Glomerular visceral epithelial cell (primary cell): ENCODE data around the gene MPV17.
"Not testable (repeated sequence)": the region's sequence is repeated elsewhere in the genome, so short reads cannot be mapped to it uniquely, and the experiment has no call there.

Source experiments
- DNase-seq: peaks from one replicate; pipeline ENCODE4 v3.0.0-alpha.2; 2016; ENCODE audit errors: extremely low spot score

The MPV17 gene

DNA sequence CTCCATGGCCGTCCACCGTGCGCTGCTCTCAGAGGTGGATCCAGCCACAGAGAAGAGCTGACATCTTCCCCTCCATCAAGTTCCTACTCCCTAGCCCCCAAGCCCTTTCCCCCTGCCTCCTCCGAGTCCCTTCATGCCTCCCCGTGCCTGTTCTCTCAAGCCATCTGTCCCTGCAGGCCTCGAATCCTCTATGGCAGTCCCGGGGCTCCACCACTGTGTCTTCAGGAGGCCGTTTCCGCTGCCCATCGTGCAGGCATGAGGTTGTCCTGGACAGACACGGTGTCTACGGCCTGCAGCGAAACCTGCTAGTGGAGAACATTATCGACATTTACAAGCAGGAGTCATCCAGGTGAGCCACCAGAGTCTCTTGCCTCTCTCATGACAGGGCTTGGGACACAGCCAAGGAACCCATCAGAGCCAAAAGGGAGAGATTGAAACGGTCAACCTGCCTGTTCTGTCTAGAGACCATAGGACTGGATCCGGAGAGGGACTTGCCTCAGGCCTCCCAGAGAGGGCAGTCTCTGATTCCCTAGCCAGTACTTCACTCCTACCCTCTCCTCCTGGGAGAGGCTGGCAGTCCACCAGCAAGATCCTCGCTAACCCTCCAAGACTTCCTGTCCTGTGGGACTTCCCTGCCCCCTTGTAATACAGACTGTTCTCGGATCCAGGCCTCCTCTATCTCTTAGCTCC, 24.4 kb downstream of the MPV17 start:
- DNase-seq: no peak

DNA sequence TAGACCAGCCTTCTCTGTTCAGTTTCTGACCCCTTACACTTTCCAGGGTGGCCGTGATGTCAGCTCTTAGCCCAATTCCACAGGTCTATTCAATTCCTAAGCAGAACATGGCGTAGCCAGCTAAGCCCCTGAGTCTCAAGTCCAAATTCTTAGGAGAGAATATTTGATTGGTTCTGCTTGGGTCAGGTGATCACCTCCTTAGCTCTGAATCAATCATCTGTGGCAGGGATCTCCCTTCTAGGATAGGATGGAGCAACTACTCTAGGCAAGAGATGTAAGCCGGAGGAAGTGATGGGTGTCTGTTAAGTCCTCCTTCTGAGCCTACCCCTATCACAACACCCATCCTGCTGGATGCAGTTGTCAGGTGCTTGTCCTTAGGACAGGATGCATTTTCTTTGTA, 25.7 kb downstream of the MPV17 start:
- DNase-seq: no peak

DNA sequence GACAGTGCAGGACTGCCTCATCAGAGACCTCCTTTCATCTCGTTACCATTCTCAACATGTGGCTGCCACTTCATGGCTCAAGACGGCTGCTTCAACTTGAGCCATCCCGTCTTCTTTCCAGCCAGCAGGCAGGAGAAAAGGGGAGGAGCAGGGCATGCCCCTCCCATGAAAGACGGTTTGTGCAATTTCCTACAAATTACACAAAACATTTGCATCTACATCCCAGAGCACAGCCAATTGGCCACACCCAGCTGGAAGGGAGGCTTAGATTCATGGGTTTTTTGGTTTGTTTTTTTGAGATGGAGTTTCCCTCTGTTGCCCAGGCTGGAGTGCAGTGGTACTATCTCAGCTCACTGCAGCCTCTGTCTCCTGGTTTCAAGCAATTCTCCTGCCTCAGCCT, 26.4 kb downstream of the MPV17 start:
- DNase-seq: no peak

DNA sequence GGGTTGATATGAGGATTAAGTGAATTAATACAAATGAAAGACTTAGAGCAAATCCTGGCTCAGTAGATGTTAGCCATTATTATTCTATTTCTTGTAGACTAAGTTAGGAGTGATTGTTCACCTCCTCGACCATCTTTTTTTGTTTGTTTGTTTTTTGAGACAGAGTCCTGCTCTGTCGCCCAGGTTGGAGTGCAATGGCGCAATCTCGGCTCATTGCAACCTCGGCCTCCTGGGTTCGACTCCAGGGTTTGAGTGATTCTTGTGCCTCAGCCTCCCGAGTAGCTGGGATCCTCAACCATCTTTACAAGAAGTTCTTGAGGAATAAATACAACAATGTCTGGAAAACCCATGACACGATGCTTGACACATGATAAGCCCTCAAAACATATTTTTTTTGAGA, 28.0 kb downstream of the MPV17 start:
- no peak for DNase-seq

DNA sequence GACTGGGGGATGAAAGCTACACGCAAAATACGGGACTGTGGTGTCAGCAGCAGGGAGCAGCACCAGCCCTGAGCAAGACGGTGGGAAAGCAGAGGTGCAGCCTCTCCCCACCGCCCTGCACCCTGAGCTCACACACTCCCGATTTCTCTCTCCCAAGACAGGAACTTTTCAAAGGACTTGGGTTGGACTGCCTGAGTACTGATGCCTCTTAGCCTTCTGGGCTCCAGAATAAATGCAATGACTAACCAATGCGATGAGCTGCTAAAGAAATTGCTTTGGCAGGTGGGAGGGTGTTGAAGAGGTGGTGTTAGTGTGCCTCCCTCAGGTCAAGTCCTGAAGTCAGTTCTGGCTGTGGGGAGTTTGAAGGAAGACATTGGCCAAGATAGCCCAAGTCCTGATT, 31.0 kb downstream of the MPV17 start:
- no peak for DNase-seq

DNA sequence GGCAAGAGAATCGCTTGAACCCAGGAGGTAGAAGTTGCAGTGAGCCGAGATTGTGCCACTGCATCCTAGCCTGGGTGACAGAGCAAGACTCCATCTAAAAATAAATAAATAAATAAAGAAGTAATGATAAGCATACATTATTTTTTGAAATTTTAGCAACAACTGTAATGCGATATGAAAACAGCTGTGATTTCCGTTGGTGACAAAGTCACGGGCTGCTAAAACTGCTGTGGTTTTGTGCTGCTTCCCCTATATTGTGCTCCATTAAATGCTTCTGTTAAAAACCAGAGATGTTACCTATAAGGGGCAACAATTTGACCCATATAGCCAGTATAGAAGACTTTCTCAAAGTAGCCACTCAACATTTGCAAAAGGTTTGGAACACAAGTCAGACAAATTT, 32.3 kb downstream of the MPV17 start:
- no peak for DNase-seq

DNA sequence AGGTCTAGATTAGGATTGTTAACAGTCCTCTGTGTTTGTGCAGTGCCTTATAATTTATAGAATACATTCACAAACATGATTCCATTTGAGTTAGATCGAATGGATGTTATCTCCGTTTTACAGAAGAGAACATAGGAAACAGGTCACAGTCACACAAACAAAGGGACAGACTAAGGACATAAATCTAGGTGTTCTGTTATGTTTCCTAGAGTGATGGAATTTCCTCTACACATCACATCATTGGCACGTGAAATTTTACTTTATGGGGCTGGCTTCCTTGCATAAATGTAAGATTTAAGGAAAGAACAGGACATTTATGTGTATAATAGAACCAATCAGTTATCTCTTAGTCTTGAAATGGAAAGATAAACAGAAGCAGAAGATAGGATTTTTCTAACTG, 34.3 kb downstream of the MPV17 start:
- no peak for DNase-seq

DNA sequence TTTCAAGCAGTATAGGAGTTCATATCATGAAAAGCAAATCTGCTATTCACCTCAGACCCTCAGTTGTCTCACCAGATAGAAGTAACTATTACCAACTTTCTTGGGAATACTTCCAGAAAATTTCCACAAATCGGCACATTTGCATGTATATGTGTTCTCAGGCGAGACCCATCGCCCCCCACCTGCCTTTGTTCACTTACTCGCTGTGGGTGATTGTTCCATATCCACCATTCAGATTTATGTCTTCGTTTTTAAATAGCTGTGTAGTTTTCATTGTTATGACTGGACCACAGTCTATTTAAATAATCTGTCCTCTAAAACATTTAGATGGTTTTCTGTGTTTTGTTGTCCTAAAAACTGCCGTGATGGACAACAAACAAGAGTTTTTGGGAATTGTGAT, 37.4 kb downstream of the MPV17 start:
- DNase-seq: no peak

DNA sequence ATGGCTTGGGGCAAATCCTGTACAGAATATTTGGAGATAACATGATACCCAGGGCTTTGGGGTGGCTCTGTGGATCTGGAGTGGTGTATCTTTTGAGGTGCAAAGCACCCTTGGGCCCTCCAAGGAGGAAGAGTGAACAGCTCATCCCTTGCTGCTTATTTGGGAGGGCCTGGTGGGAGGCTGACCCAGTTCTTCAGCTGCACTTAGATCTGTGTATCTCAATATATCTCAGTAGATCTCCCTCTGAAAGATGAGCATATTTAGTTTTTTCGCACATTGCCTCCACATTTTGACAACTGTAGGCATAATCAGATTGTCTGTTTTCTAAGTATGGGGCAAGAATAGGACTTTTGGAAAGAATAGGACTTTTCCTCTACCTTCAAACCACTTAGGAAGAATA, 37.9 kb downstream of the MPV17 start:
- no peak for DNase-seq

DNA sequence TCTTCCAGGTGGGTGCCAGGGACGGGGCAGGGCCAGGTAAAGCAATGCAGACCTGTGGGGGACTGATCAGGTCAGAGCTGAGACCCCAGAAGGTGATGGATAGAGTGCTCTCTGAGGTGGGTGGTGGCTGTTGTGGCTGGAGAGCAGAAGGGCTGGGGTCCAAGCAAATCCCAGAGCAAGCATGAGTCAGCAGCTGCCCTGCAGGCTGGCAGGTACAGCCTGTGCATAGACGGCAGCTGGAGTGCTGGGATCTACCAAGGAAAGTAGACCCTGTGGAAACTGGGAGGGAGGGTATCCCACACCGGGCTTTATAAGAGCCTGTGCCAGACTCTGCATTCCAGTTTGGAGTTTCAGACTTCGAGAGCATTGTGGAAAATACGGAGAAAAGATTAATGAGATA, 40.0 kb downstream of the MPV17 start:
- no peak for DNase-seq

DNA sequence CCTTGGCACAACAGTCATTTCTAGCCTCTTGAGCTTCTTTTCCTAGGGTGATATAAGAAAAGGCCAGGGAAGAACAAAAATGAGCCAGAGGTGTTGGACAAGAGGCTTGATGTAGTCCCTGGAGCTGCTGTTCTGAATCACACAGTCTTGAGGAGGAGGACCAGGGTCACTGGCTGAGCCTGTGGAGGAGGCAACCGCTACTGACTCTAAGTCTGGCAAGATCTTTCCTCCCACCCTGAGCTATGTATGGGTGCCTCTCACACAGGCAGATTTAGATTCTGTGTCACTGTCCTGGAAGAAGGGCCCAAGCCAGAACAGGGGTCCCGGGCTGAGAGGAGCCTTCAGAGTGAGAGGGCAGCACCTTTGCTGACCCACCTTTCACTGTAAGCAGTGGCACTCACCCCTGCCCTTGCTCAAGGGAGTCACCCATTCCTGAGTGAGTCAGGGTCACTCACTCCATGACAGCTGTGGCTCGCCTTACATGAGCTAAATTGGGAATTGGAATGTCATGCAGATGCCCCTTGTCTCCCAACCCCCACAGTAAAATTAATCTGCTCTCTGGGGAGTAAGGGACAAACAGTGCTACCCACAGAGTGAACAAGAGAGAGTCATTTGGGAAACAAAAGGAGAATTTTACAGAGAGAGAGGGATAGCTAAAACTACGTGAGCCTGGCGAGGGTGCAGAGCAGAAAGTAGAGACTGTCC, 40.9 kb downstream of the MPV17 start, which contains the start of gene TRIM54:
TSS of gene TRIM54 (plus strand) at position 575 of the 705 bp plus-strand sequence. CDS start 303 bp downstream, outside the sequence.
- DNase-seq: no peak

DNA sequence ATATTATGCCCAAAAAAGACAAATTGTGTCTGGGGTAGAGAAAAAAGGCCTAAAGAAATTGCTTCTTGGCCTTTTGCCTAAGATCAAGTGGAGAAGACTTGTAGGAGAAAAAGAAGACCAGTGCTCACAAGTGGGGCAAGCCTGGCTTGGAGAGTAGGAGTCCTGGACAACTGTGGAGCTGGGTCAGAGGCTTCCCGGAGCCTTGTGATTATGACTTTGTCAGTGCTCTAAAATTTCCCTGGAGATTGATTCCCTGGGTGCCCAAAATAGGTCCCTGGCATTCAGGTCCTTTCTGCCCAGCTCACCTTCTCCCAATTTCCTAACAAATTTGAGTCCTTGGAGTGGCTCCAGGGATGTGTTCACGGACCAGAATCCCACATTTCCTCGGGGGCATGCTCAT, 41.5 kb downstream of the MPV17 start:
- no peak for DNase-seq

DNA sequence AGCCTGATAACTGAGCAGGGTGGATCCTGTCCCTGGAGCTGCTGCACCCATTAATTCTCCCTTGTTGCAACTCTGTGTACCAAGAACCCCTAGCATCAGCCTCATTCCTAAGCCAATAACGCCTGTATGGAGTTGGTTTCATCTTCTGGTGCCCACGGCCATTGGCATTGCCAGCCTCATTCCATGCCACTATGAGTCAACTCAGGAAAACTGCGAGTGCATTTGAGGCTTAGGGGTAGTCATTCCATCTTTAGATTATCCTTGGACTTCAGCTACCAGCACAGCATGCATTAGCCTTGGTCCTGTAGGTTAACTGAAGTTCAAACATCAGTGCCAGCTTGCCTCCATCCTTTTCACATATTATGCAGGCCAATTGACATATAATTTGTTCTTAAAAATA, 42.1 kb downstream of the MPV17 start:
- no peak for DNase-seq

DNA sequence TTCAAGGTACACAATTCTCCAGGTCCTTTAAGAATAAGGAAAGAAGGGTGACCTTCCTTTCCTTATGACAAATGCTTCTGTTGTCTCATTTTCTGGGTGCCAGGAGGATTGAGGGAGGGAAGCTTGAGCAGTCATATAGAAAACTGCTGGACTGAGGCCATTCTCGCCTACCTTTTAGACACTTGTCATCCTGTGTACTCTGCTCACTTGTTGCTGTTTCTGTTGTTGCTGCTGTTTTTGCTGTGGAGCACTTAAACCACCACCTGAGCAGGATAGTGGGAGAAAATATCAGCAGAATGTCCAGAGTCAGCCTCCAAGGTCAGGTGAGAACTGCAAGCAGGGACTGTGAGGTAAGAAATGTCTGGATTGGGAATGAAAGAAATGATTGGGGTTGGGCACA, 44.9 kb downstream of the MPV17 start:
- no peak for DNase-seq

DNA sequence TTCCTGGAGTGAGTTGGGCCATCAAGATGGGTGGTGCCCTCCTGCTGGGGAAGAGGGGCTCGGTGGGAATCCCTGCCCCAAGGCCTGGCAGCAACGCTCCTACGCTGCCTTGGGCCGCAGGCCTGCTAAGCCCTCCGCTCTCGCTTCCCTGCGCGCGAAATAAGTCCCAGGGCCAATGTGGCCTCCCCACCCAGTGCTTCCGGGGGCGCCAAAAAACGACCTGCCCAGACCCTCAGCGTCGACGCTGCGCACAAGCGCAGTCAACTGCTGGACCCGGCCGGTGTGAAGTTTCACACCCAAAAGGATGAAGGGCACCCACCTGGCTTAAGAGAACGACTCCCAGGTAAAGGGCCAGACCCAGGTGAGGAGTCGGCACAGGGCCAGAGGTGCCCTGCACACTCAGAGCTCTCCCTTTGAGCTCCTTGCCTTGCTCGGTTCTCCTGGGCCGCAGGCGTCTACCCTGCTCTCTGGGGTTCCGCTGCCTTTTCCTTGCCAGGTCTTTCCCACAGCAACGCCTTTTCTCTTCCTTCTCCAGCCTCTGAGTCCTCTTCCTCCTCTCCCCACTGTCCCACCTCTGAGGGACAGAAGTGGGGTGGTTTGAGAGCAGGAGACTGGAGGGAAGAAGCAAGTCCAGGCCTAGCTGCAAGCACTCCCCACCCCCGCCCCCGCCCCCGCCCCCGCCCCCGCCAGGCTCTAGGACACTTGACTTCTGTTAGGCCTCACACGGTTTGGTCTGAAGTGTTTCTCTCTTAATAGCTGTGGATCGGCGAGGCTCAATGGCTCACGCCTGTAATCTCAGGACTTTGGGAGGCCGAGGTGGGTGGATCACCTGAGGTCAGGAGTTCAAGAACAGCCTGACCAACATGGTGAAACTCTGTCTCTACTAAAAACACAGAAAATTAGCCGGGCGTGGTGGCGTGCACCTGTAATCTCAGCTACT, 47.4 kb downstream of the MPV17 start, which contains the start of gene DNAJC5G:
TSS of gene DNAJC5G (plus strand) at position 223 of the 940 bp plus-strand sequence. CDS start 1,296 bp downstream, outside the sequence.
- DNase-seq: no peak

DNA sequence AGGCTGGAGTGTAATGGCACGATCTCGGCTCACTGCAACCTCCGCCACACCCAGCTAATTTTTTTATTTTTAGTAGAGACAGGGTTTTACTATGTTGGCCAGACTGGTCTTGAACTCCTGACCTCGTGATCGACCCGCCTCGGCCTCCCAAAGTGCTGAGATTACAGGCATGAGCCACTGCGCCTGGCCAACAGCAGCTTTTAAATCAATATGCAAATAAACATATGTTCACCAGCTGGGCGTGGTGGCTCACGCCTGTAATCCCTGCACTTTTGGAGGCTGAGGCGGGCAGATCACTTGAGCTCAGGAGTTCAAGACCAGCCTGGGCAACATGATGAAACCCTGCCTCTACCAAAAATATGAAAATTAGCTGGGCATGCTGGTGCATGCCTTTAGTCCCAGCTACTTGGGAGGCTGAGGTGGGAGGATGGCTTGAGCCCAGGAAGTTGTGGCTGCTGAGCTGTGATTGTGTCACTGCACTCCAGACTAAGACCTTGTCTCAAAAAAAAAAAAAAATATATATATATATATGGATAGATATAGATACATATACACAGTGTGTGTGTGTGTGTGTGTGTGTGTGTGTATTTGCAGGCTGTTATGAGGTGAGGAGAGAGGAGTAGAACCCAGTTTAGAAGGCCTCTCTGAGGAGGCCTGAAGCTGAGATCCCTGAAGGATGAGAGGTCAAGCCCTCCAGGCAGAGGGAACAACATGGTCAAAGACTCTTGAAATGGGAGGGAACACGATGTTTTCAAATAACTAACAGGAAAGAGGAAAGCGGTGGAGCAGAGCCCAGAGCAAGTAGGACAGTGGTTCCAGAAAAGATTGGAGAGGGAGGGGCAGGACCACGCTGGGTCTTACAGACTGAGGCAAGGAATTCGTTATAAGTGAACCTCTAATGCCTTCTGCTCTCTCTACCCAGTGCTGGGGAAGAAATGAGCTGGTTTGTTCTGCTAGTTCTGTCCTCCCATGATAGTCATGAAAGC, 50.1 kb downstream of the MPV17 start:
- DNase-seq: not testable (repeated sequence)

DNA sequence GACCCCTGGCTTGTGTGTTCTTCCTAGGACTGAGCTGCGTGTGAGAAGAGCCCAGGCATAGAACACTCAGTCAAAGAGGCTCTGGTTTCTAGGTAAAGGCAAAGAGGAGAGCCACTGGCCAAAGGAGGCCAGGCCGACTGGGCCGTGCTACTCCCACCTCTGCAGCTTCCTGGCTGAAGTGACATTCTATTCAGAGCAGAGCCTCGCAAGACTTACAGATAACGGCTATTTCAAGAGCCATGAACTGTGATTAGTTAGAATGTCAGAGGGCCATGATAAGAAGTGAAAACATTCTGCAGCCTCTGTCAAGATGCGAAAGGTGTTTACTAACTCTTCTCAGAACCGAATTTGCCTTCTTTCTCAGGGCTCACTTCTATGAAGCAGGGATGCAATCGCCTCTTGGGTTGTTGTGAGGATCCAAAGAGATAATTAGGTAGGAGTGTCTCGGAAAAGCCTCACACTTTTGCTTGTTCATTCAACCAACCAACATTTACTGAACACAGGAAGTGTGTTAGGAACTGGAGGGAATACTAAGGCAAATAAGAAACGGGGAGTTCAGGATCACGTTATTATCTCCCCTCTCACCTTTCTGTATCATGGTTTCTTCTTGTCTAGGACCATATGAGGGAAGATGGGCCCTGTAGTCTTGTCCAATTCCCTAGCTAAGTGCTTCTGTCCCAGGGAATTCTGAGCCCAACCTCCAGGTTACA, 51.1 kb downstream of the MPV17 start:
- no peak for DNase-seq

DNA sequence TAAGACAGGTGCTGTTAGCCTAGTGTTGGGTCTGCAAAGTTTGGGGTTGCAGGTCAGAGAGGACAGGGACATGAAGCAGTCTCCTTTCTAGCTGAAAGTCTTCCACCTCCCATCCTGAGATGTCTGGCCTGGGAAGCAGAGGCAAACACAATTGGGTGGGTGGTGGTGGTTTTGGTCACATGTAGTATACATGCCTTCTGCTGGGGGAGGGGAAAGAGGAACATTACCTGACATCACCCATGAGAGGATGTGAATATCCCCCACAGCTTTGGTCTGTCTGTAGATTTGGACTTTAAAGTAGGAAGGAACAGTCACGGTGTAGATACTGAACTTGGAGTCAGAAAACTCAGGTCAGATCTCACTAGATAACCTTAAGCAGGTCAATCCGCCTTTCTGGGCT, 52.2 kb downstream of the MPV17 start:
- no peak for DNase-seq

DNA sequence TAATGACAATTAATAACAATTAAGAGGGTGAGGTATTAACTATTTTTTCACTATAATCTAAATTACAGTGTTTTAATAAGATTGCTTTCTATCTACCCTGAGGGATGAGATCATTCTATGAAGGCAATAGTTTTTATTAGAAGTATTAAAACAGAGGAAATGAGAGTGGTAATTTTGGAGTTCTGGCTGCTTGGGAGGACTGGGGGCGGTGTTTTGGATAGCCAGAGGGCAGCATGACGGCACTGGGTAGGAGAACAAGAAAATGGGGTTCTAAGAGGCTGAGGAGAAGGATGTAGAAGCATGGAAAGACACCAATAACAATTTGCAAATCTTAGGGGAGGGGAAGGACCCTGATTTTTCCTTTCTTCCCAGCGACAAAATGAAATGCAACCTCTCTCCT, 52.8 kb downstream of the MPV17 start:
- DNase-seq: no peak

DNA sequence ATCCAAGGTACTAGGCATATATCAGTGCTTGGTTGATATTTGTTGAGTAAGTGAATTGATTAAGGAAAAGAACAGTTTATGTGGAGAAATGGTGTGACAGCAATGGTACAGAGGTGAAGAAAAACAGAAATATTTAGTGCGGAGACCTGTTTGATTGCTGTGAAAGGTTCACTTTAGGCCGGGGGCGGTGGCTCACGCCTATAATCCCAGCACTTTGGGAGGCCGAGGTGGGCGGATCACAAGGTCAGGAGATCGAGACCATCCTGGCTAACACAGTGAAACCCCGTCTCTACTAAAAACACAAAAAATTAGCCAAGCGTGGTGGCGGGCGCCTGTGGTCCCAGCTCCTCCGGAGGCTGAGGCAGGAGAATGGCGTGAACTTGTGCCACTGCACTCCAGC, 54.6 kb downstream of the MPV17 start:
- not testable (repeated sequence) for DNase-seq

DNA sequence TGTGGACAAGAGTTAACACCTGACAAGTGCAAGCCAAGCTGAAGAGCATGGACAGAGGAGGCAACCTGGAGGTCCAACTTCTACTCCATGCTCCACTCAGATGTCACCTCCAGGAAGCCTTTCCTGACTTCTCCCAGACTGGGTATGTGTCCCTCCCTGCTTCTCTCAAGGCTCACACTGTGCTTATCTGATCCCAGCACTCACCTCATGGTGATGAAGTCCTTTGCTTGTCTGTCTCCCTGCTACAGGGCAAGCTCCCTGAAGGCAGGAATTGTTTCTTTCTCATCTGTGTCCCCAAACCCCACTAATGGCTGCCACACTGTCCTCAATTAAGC, 57.4 kb downstream of the MPV17 start:
- no peak for DNase-seq
